ENCODE data around the gene WBP2.

Gene WBP2

GRCh38 chr17:75898791-75899190 is 43.7 kb upstream of the WBP2 start:
- no peak overlapping the region for H3K4me3 ChIP-seq (ENCODE audit: low read depth, low read length)
- DNase-seq (ENCODE audit: low read depth, low spot score) = no peak
- in situ Hi-C loops (cut with HindIII; ENCODE audit: low sequenced_read_pairs) = no loop called here
- TF ChIP-seq CTCF (IDR thresholded peaks at IDR 0.05; ENCODE audit: low read depth, low read length) = no peak

- in situ Hi-C loops (cut with HindIII; ENCODE audit: low sequenced_read_pairs) = no loop called here
- no peak for DNase-seq (ENCODE audit: low read depth, low spot score)
- no peak overlapping the region for H3K4me3 ChIP-seq (ENCODE audit: low read depth, low read length)
- TF ChIP-seq CTCF (IDR thresholded peaks at IDR 0.05; ENCODE audit: low read depth, low read length) = no peak
Measured at GRCh38 chr17:75898065-75898464, 42.9 kb upstream of the WBP2 start.

- in situ Hi-C loops (cut with HindIII; ENCODE audit: low sequenced_read_pairs) = no loop called here
- no peak for DNase-seq (ENCODE audit: low read depth, low spot score)
- peak overlapping the region; percentile 62 for H3K4me3 ChIP-seq (ENCODE audit: low read depth, low read length)
- TF ChIP-seq CTCF (IDR thresholded peaks at IDR 0.05; ENCODE audit: low read depth, low read length) = no peak
Measured at GRCh38 chr17:75897160-75898019, 42.3 kb upstream of the WBP2 start.

GRCh38 chr17:75896415-75897159 is 41.5 kb upstream of the WBP2 start, which contains the start of gene TRIM65:
TSS of gene TRIM65 (minus strand) at chr17:75896951. CDS start at chr17:75896937, 14 bp downstream.
- TF ChIP-seq CTCF (IDR thresholded peaks at IDR 0.05; ENCODE audit: low read depth, low read length) = peak; percentile 31
- H3K4me3 ChIP-seq (ENCODE audit: low read depth, low read length) = peak within 1 kb of the TSS; percentile 62
- in situ Hi-C loops (cut with HindIII; ENCODE audit: low sequenced_read_pairs) = no loop called here
- DNase-seq (ENCODE audit: low read depth, low spot score) = peak; percentile 75

GRCh38 chr17:75895370-75896155 is 40.4 kb upstream of the WBP2 start:
- peak; percentile 12 for DNase-seq (ENCODE audit: low read depth, low spot score)
- in situ Hi-C loops (cut with HindIII; ENCODE audit: low sequenced_read_pairs) = no loop called here
- peak overlapping the region; percentile 62 for H3K4me3 ChIP-seq (ENCODE audit: low read depth, low read length)
- peak; percentile 42 for TF ChIP-seq CTCF (IDR thresholded peaks at IDR 0.05; ENCODE audit: low read depth, low read length)
